ENCODE results near the gene ARHGAP22. TPM values are rescaled to one million over a fixed set of nuclear protein-coding genes. Genes with fewer than 3 reads are reported as not detected.

ARHGAP22 gene
- total RNA-seq, 1 experiment from 2014 or later, result 13.5 TPM

DNA sequence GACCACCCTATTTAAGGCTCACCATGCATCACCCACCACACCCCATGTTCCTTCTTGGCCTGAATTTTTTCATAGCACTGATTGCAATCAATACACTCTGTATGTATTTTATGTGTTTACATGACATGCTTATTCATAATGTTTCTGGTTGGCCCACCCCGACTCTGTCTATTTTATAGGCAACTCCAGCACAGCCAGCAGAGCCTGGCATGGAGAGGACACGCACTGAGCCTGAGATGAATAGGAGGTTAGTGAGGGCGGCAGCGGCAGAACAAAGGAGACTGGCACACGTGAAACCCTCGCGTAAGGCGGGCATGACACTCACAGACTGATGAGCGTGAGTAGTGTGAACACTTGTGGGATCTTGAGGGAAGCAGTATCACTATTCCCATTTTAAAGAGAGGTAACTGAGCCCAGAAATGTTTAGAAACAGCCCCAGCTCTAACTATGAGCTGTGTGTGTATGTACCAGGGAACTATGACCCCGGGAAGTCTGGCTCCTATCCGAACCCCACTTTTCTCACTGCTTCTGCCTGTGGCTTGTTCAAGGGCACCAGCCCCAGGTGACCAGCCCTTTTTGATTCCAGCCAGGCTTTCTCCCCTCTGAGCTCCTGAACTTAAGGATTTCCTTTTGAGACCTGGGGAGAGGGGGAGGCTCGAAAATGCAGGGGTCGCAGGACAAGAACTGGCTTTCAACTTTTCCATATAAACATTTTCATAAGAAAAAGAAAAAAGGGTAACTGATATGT lies 113.3 kb downstream of the ARHGAP22 start:
- BruUV-seq (replicated peaks), result no TSS peak
- peaks cover 7% of the 10 kb centered on the region for H3K4me1 Mint-ChIP-seq (ENCODE audit: low read depth, unreplicated experiment)
- TF ChIP-seq, protein P1, sequence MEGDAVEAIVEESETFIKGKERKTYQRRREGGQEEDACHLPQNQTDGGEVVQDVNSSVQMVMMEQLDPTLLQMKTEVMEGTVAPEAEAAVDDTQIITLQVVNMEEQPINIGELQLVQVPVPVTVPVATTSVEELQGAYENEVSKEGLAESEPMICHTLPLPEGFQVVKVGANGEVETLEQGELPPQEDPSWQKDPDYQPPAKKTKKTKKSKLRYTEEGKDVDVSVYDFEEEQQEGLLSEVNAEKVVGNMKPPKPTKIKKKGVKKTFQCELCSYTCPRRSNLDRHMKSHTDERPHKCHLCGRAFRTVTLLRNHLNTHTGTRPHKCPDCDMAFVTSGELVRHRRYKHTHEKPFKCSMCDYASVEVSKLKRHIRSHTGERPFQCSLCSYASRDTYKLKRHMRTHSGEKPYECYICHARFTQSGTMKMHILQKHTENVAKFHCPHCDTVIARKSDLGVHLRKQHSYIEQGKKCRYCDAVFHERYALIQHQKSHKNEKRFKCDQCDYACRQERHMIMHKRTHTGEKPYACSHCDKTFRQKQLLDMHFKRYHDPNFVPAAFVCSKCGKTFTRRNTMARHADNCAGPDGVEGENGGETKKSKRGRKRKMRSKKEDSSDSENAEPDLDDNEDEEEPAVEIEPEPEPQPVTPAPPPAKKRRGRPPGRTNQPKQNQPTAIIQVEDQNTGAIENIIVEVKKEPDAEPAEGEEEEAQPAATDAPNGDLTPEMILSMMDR (IDR thresholded peaks at IDR 0.05; ENCODE audit: insufficient read depth in 1 of 2, low read depth in 1 of 2, low read length in 1 of 2, severe bottlenecking in 1 of 2, unreplicated experiment in 1 of 2), result no peak
- no peaks in the 10 kb centered on the region for H3K36me3 Mint-ChIP-seq (ENCODE audit: insufficient read depth, unreplicated experiment)
- H3K4me3 Mint-ChIP-seq (ENCODE audit: unreplicated experiment), result no peak overlapping the region
- H3K36me3 ChIP-seq (ENCODE audit: control insufficient read depth, insufficient read depth, low read length), result no peaks in the 10 kb centered on the region
- no peaks in the 10 kb centered on the region for H3K9me3 Mint-ChIP-seq (ENCODE audit: unreplicated experiment)
- H3K9me3 ChIP-seq, result no peaks in the 10 kb centered on the region
- no peaks in the 10 kb centered on the region for H3K27me3 Mint-ChIP-seq (ENCODE audit: insufficient read depth, unreplicated experiment)
- no peak overlapping the region for H3K27ac Mint-ChIP-seq (ENCODE audit: unreplicated experiment)
- H3K27me3 ChIP-seq (replicated peaks; ENCODE audit: control insufficient read depth, insufficient read depth, low read length), result no peaks in the 10 kb centered on the region
- ChIA-PET POLR2A (no interaction called here), CTCF (interaction anchor here (0.7 kb wide), 1 partner anchor 128 kb away, joined by 3 read pairs; no protein-coding TSS in a partner anchor)
- peaks cover 7% of the 10 kb centered on the region; the same call in 1 of the 2 replicates for H3K4me1 ChIP-seq
- no peak overlapping the region for H3K4me3 ChIP-seq (ENCODE audit: low read depth, low read length)
- DNase-seq, result peak in 1 of 2 experiments; percentile 22
- intact Hi-C loops (cut with micrococcal nuclease; ENCODE audit: unreplicated experiment), result no loop called here

- Mint-ChIP-seq H3K36me3 (ENCODE audit: insufficient read depth, unreplicated experiment) (no peaks in the 10 kb centered on the region), H3K4me1 (ENCODE audit: low read depth, unreplicated experiment) (peaks cover 7% of the 10 kb centered on the region), H3K9me3 (ENCODE audit: unreplicated experiment) (no peaks in the 10 kb centered on the region), H3K27ac (ENCODE audit: unreplicated experiment) (no peak overlapping the region), H3K27me3 (ENCODE audit: insufficient read depth, unreplicated experiment) (no peaks in the 10 kb centered on the region), H3K4me3 (ENCODE audit: unreplicated experiment) (no peak overlapping the region)
- Histone ChIP-seq H3K36me3 (ENCODE audit: control insufficient read depth, insufficient read depth, low read length) (no peaks in the 10 kb centered on the region), H3K4me1 (peaks cover 1% of the 10 kb centered on the region; the same call in 1 of the 2 replicates), H3K4me3 (ENCODE audit: low read depth, low read length) (no peak overlapping the region), H3K27me3 (replicated peaks; ENCODE audit: control insufficient read depth, insufficient read depth, low read length) (no peaks in the 10 kb centered on the region), H3K9me3 (no peaks in the 10 kb centered on the region)
- peak in 1 of 2 experiments; percentile 24 for DNase-seq
- BruUV-seq (replicated peaks), result no TSS peak
- TF ChIP-seq, protein P1 (IDR thresholded peaks at IDR 0.05; ENCODE audit: insufficient read depth in 1 of 2, low read depth in 1 of 2, low read length in 1 of 2, severe bottlenecking in 1 of 2, unreplicated experiment in 1 of 2), result no peak
- intact Hi-C loops (cut with micrococcal nuclease; ENCODE audit: unreplicated experiment), result no loop called here
- ChIA-PET POLR2A (no interaction called here), CTCF (no interaction called here)
Observed at GRCh38 chr10:48490946-48491345, 113.9 kb downstream of the ARHGAP22 start.

DNA sequence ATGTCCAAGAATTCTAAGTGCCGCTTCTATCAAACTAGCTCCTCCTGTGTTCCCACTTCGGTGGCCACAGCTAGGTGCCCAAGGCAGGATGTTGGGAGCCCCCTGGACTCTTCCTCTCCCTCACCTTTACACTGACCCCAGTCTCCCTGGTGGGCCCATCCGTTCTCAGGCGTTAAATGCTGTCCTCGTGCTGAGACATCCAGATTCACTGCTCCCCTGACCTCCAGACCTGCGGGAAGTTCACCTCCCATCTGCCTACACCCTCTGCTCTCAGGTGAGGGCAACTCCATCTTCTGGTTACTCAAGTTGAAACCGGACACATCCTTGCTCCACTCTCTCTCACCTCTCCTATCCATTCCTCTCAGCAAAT lies 114.3 kb downstream of the ARHGAP22 start:
- no peak overlapping the region for H3K4me3 ChIP-seq (ENCODE audit: low read depth, low read length)
- Mint-ChIP-seq H3K4me1 (ENCODE audit: low read depth, unreplicated experiment) (peaks cover 7% of the 10 kb centered on the region), H3K4me3 (ENCODE audit: unreplicated experiment) (no peak overlapping the region), H3K36me3 (ENCODE audit: insufficient read depth, unreplicated experiment) (no peaks in the 10 kb centered on the region), H3K9me3 (ENCODE audit: unreplicated experiment) (no peaks in the 10 kb centered on the region), H3K27me3 (ENCODE audit: insufficient read depth, unreplicated experiment) (no peaks in the 10 kb centered on the region), H3K27ac (ENCODE audit: unreplicated experiment) (no peak overlapping the region)
- no peaks in the 10 kb centered on the region for H3K4me1 ChIP-seq
- TF ChIP-seq, protein P1 (IDR thresholded peaks at IDR 0.05; ENCODE audit: insufficient read depth in 1 of 2, low read depth in 1 of 2, low read length in 1 of 2, severe bottlenecking in 1 of 2, unreplicated experiment in 1 of 2), result no peak
- H3K36me3 ChIP-seq (ENCODE audit: control insufficient read depth, insufficient read depth, low read length), result no peaks in the 10 kb centered on the region
- CTCF ChIA-PET, result no interaction called here
- no peaks in the 10 kb centered on the region for H3K9me3 ChIP-seq
- H3K27me3 ChIP-seq (replicated peaks; ENCODE audit: control insufficient read depth, insufficient read depth, low read length), result no peaks in the 10 kb centered on the region
- intact Hi-C loops (cut with micrococcal nuclease; ENCODE audit: unreplicated experiment), result no loop called here
- POLR2A ChIA-PET, result no interaction called here
- no TSS peak for BruUV-seq (replicated peaks)
- peak in 1 of 2 experiments; percentile 16 for DNase-seq

Data from Caco-2 (cell line).